H1 (cell line): ENCODE results near the gene SPACDR. TPM values are rescaled to one million over a fixed set of nuclear protein-coding genes. Genes with fewer than 3 reads are reported as not detected.

Source experiments
- CTCF ChIA-PET: fragments of 300-600 bp; sonication (Branson Sonifier 250); formaldehyde crosslinking; loops from one replicate; lab custom pipeline; 2021; ENCODE audit not compliant: partially characterized antibody; lab: Charles Lee
- POLR2A ChIA-PET: fragments of 300-600 bp; sonication (Branson Sonifier 250); formaldehyde crosslinking; loops from one replicate; lab custom pipeline; 2021; ENCODE audit warnings: inconsistent platforms; ENCODE audit not compliant: partially characterized antibody; lab: Charles Lee
- DNase-seq, 2 experiments: peaks; one replicate each; pipeline versions ENCODE4 v3.0.0 to v3.0.0-alpha.2; 2010 to 2022; ENCODE audit warnings: low spot score in 2 of 2, low read depth in 1 of 2, mixed read lengths in 1 of 2
- FAIRE-seq: peaks from 2 replicates; lab custom pipeline; 2011; peaks lifted over from hg19 to GRCh38; lab: Jason Lieb, UNC
- H2AFZ ChIP-seq: 2 replicates; pipeline ENCODE4 v1.8.1; 2012; ENCODE audit warnings: low read length, inconsistent platforms
- H2AK5ac ChIP-seq: 2 replicates; pipeline ENCODE4 v1.6.1; 2013; ENCODE audit warnings: low read depth, low read length
- H2BK120ac ChIP-seq: replicated peaks from 2 replicates; pipeline ENCODE3; 2013; ENCODE audit warnings: low read depth, low read length, inconsistent platforms
- H2BK12ac ChIP-seq: 2 replicates; pipeline ENCODE4 v1.6.1; 2013; ENCODE audit warnings: low read depth, low read length
- H2BK15ac ChIP-seq: 2 replicates; pipeline ENCODE4 v1.6.1; 2013; ENCODE audit warnings: low read length
- H2BK20ac ChIP-seq: 2 replicates; pipeline ENCODE4 v1.6.1; 2013; ENCODE audit warnings: low read length
- H2BK5ac ChIP-seq: 2 replicates; pipeline ENCODE4 v1.6.1; 2013; ENCODE audit warnings: low read depth, low read length
- H3K14ac ChIP-seq: 2 replicates; pipeline ENCODE4 v1.6.1; 2013; ENCODE audit warnings: inconsistent platforms; ENCODE audit not compliant: insufficient read length
- H3K18ac ChIP-seq: 2 replicates; pipeline ENCODE4 v1.6.1; 2013; ENCODE audit warnings: low read length; ENCODE audit errors: extremely low read depth
- H3K23ac ChIP-seq: 2 replicates; pipeline ENCODE4 v1.6.1; 2013; ENCODE audit warnings: inconsistent platforms; ENCODE audit not compliant: insufficient read length
- H3K23me2 ChIP-seq: 2 replicates; pipeline ENCODE4 v1.6.1; 2013; ENCODE audit warnings: low read depth, low read length
- H3K27ac ChIP-seq: 2 replicates; pipeline ENCODE4 v1.6.1; 2011; ENCODE audit warnings: low read depth, low read length, inconsistent platforms
- H3K27me3 ChIP-seq, 4 experiments: replicated peaks in 1 of 4; 1 replicate in 1 of 4; 2 replicates in 3 of 4; pipeline versions ENCODE4 v1.6.1 to v1.8.1; 2011 to 2013; ENCODE audit warnings: low read length in 3 of 4, mild to moderate bottlenecking in 3 of 4, inconsistent platforms in 2 of 4, mixed read lengths in 2 of 4, moderate library complexity in 1 of 4; ENCODE audit not compliant: control insufficient read depth in 3 of 4, insufficient read depth in 3 of 4; ENCODE audit errors: extremely low read depth in 1 of 4
- H3K36me3 ChIP-seq, 4 experiments: 2 replicates each; pipeline versions ENCODE4 v1.6.1 to v1.8.1; 2011 to 2013; ENCODE audit warnings: mild to moderate bottlenecking in 4 of 4, low read length in 3 of 4, moderate library complexity in 2 of 4, control low read depth in 1 of 4, inconsistent platforms in 1 of 4; ENCODE audit not compliant: insufficient read depth in 4 of 4, control insufficient read depth in 2 of 4
- H3K4ac ChIP-seq: replicated peaks from 2 replicates; pipeline ENCODE3; 2013; ENCODE audit warnings: low read length, low read depth, mixed read lengths, inconsistent platforms; ENCODE audit not compliant: insufficient read length
- H3K4me1 ChIP-seq, 4 experiments: replicated peaks in 1 of 4; 1 replicate in 1 of 4; 2 replicates in 3 of 4; pipeline versions ENCODE4 v1.6.1 to v1.8.1; 2011 to 2013; ENCODE audit warnings: low read length in 3 of 4, inconsistent platforms in 2 of 4, mixed read lengths in 1 of 4; ENCODE audit not compliant: insufficient read depth in 4 of 4, control insufficient read depth in 3 of 4
- H3K4me2 ChIP-seq, 2 experiments: 2 replicates each; pipeline versions ENCODE4 v1.6.1 to v1.8.1; 2011 to 2013; ENCODE audit warnings: low read depth in 2 of 2, low read length in 2 of 2, control low read depth in 1 of 2, inconsistent platforms in 1 of 2, mild to moderate bottlenecking in 1 of 2; ENCODE audit not compliant: insufficient read depth in 1 of 2
- H3K4me3 ChIP-seq, 4 experiments: fragments of 200-600, 300-600 bp in 1 of 4; sonication (generic), shearing (Covaris generic), sonication (Bioruptor Twin) in 1 of 4; 2 replicates each; pipeline versions ENCODE4 v1.5.1 to v1.8.1; 2011 to 2016; ENCODE audit warnings: low read length in 4 of 4, low read depth in 3 of 4, control low read depth in 2 of 4, inconsistent platforms in 2 of 4, mild to moderate bottlenecking in 2 of 4, mixed read lengths in 1 of 4, moderate library complexity in 1 of 4; ENCODE audit not compliant: insufficient read depth in 2 of 4; ENCODE audit errors: extremely low read depth in 1 of 4
- H3K56ac ChIP-seq: replicated peaks from 2 replicates; pipeline ENCODE3; 2013; ENCODE audit warnings: low read depth, mild to moderate bottlenecking, mixed read lengths, low read length, inconsistent platforms; ENCODE audit not compliant: insufficient read length
- H3K79me1 ChIP-seq: 2 replicates; pipeline ENCODE4 v1.6.1; 2013; ENCODE audit warnings: low read depth, low read length, control low read depth
- H3K79me2 ChIP-seq, 2 experiments: 2 replicates each; pipeline versions ENCODE4 v1.6.1 to v1.8.1; 2012 to 2013; ENCODE audit warnings: low read length in 2 of 2, mild to moderate bottlenecking in 2 of 2, inconsistent platforms in 1 of 2; ENCODE audit not compliant: insufficient read depth in 2 of 2, control insufficient read depth in 1 of 2
- H3K9ac ChIP-seq, 4 experiments: replicated peaks in 1 of 4; 1 replicate in 1 of 4; 2 replicates in 3 of 4; pipeline versions ENCODE4 v1.6.1 to v1.8.1; 2011 to 2013; ENCODE audit warnings: low read depth in 3 of 4, low read length in 3 of 4, control low read depth in 2 of 4, mild to moderate bottlenecking in 2 of 4, moderate library complexity in 2 of 4, inconsistent platforms in 1 of 4; ENCODE audit errors: extremely low read depth in 1 of 4
- H3K9me3 ChIP-seq, 2 experiments: 2 replicates each; pipeline versions ENCODE4 v1.6.1 to v1.8.1; 2012 to 2013; ENCODE audit warnings: mild to moderate bottlenecking in 2 of 2, moderate library complexity in 2 of 2, control low read depth in 1 of 2, inconsistent platforms in 1 of 2, low read depth in 1 of 2, low read length in 1 of 2, mixed read lengths in 1 of 2; ENCODE audit not compliant: insufficient read depth in 2 of 2
- H4K20me1 ChIP-seq, 2 experiments: replicated peaks in 1 of 2; 2 replicates each; pipeline versions ENCODE3 to v1.8.1; 2011 to 2013; ENCODE audit warnings: inconsistent platforms in 2 of 2, low read length in 2 of 2, mild to moderate bottlenecking in 1 of 2; ENCODE audit not compliant: insufficient read depth in 2 of 2, control insufficient read depth in 1 of 2
- H4K5ac ChIP-seq: 2 replicates; pipeline ENCODE4 v1.6.1; 2013; ENCODE audit warnings: low read length, low read depth, mixed read lengths, inconsistent platforms; ENCODE audit not compliant: insufficient read length
- H4K8ac ChIP-seq: 2 replicates; pipeline ENCODE4 v1.8.0; 2013; ENCODE audit warnings: mild to moderate bottlenecking, moderate library complexity, low read length, inconsistent platforms; ENCODE audit not compliant: insufficient read depth; ENCODE audit errors: extremely low read depth
- H4K91ac ChIP-seq: replicated peaks from 2 replicates; pipeline ENCODE3; 2013; ENCODE audit warnings: low read length, mixed read lengths, inconsistent platforms; ENCODE audit not compliant: insufficient read length
- GABPA ChIP-seq: IDR thresholded peaks from 2 replicates; pipeline ENCODE4 v1.6.1; 2011; ENCODE audit warnings: mild to moderate bottlenecking, low read length, moderate library complexity, borderline replicate concordance; ENCODE audit not compliant: insufficient read depth
- MAFK ChIP-seq: IDR thresholded peaks from 2 replicates; pipeline ENCODE4 v1.6.1; 2012; ENCODE audit warnings: low read depth, mild to moderate bottlenecking, improper control_type of control experiment, low read length
- PHF8 ChIP-seq: fragments of 200-600 bp; sonication (generic); conservative IDR thresholded peaks from 2 replicates; pipeline ENCODE4 v1.7.1; 2012; ENCODE audit warnings: low read depth, mild to moderate bottlenecking, inconsistent platforms, low read length, moderate library complexity
- RBBP5 ChIP-seq: IDR thresholded peaks from 2 replicates; pipeline ENCODE4 v1.7.1; 2012; ENCODE audit warnings: low read depth, mild to moderate bottlenecking, inconsistent platforms, low read length, moderate library complexity, borderline replicate concordance
- SAP30 ChIP-seq: fragments of 300-600 bp; sonication (generic); IDR thresholded peaks from 2 replicates; pipeline ENCODE4 v1.7.1; 2012; ENCODE audit warnings: low read length, moderate library complexity, mild to moderate bottlenecking, inconsistent platforms; ENCODE audit not compliant: insufficient read depth, insufficient replicate concordance
- SIN3A ChIP-seq, 2 experiments: IDR thresholded peaks in 1 of 2; conservative IDR thresholded peaks in 1 of 2; 2 replicates each; pipeline ENCODE4 v1.6.1; 2011 to 2012; ENCODE audit warnings: low read length in 2 of 2, improper control_type of control experiment in 1 of 2, low read depth in 1 of 2, mild to moderate bottlenecking in 1 of 2
- SIRT6 ChIP-seq: IDR thresholded peaks from one replicate; pipeline ENCODE4 v1.7.1; 2012; ENCODE audit warnings: low read length, inconsistent platforms
- SP2 ChIP-seq: IDR thresholded peaks from 2 replicates; pipeline ENCODE4 v1.6.1; 2012; ENCODE audit warnings: mild to moderate bottlenecking, low read length, inconsistent platforms
- TEAD4 ChIP-seq: IDR thresholded peaks from 2 replicates; pipeline ENCODE4 v1.6.1; 2012; ENCODE audit warnings: low read depth, low read length, inconsistent platforms, mixed read lengths
- WGBS, 2 experiments: shearing (Covaris generic) in 1 of 2; methylation state at CpG; one replicate each; pipeline versions ENCODE4 v1.1.6 to v1.1.7; 2013 to 2015; ENCODE audit warnings: low lambda C conversion rate in 2 of 2, mixed read lengths in 2 of 2, inconsistent platforms in 1 of 2, low coverage in 1 of 2, missing lambda C conversion rate in 1 of 2; ENCODE audit not compliant: insufficient replicate concordance in 2 of 2, insufficient coverage in 1 of 2, insufficient read length in 1 of 2; ENCODE audit errors: extremely low coverage in 1 of 2, missing lambda C conversion rate in 1 of 2; 5-methylcytosine and 5-hydroxymethylcytosine counted together
- polyA plus RNA-seq, 7 experiments: library from polyadenylated mRNA; depleted of rRNA in 3 of 7; stranded (reverse) in 5 of 7; unstranded in 2 of 7; fragments of >200 nt in 5 of 7; fragments of 200-250 nt in 2 of 7; gene quantifications; 1 replicate in 5 of 7; 2 replicates in 1 of 7; 4 replicates in 1 of 7; pipeline versions ENCODE4 v1.2.1 to v1.2.3, GENCODE V29; 2011 to 2013; ENCODE audit warnings: missing spikeins in 2 of 7, mixed read lengths in 2 of 7
- total RNA-seq: library from RNA; stranded (reverse); fragmentation: NEBNext Ultra II Directional; extraction: Animal tissue kit (Norgen Biotek cat#: 25700); gene quantifications from 2 replicates; pipeline ENCODE4 v1.2.1, GENCODE V29; 2021
- TF ChIP-seq, protein P1 (sequence below): IDR thresholded peaks from 2 replicates; pipeline ENCODE4 v1.6.1; 2012; ENCODE audit warnings: low read length, inconsistent platforms

The SPACDR gene
- total and polyA plus RNA-seq, 2 of the 8 experiments (the other 6 are each of a cell fraction or from before 2014, with no cell fraction given), result 0.26 TPM; not detected in 1

DNA sequence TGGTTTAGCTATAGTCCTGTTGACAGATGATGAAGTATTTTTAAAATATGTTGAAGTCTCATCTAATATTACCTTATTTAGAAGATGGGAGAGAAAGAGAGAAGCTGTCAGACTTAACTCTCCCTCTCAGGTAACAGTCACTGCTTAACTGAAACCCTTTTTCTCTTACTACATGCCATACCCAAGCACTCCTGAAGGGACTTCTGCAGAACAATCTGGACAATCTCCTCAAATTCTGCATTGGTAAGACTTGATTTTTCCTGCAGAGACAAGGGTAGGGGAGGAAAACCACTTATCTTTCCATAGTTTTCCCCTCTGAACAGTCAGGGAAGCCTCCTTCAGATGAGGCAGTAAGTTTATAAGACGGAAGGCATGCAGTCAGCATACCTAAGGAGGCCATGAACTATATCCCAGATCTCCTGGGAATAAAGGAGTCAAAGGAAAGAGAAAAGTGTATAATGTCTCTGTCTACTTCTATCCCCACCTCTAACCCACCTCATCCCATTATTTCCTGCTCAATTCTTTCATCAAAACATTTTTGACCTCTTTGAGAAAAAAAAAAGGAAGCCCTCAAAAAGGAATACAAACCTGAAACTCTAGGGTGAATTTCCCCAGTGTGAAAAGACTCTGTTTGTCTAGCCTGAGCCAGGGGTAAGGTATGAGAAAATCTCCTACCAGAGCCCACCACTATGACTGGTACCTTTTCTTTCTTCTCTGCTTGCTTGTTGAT is 45.0 kb downstream of the SPACDR start:
- H4K20me1 ChIP-seq, result no peaks in the 10 kb centered on the region
- FAIRE-seq, result no peak
- no peak for TF ChIP-seq PHF8
- TF ChIP-seq TEAD4, result no peak
- TF ChIP-seq MAFK, result no peak
- no peak for TF ChIP-seq GABPA
- TF ChIP-seq SIRT6, result no peak
- TF ChIP-seq SAP30, result no peak
- no peak for TF ChIP-seq SP2
- no peak for TF ChIP-seq RBBP5
- TF ChIP-seq, protein P1, sequence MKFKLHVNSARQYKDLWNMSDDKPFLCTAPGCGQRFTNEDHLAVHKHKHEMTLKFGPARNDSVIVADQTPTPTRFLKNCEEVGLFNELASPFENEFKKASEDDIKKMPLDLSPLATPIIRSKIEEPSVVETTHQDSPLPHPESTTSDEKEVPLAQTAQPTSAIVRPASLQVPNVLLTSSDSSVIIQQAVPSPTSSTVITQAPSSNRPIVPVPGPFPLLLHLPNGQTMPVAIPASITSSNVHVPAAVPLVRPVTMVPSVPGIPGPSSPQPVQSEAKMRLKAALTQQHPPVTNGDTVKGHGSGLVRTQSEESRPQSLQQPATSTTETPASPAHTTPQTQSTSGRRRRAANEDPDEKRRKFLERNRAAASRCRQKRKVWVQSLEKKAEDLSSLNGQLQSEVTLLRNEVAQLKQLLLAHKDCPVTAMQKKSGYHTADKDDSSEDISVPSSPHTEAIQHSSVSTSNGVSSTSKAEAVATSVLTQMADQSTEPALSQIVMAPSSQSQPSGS, result no peak
- TF ChIP-seq SIN3A (conservative IDR thresholded peaks at IDR 0.05 in 1 of 2, IDR thresholded peaks at IDR 0.05 in 1 of 2; ENCODE audit: low read depth in 1 of 2, low read length in 2 of 2), result no peak

More for the DNA sequence above, 45.0 kb downstream of the SPACDR start:
- ChIA-PET CTCF (interaction anchor here (0.8 to 4.2 kb wide), 3 partner anchors 11 to 32 kb away, joined by 3 to 17 read pairs (median 7); no protein-coding TSS in a partner anchor), POLR2A (interaction anchor here (1.0 to 2.6 kb wide), 2 partner anchors 10 to 38 kb away, joined by 3 to 15 read pairs; partner anchors contain the start of genes MEPCE and ZCWPW1)
- H3K23me2 ChIP-seq, result no peaks in the 10 kb centered on the region
- no peak overlapping the region for H2AFZ ChIP-seq
- H3K56ac ChIP-seq, result no peak overlapping the region
- no peak for DNase-seq
- no peak overlapping the region for H2BK15ac ChIP-seq
- no peak overlapping the region for H4K5ac ChIP-seq
- H4K8ac ChIP-seq, result no peak overlapping the region
- H3K27ac ChIP-seq, result no peak overlapping the region
- 75% methylated on average over 1 of the region's 1 CpG; no CpG with 5 or more reads in 1 of the 2 experiments for WGBS, 2 experiments
- H3K18ac ChIP-seq, result no peak overlapping the region
- no peaks in the 10 kb centered on the region for H3K4me1 ChIP-seq
- H3K4me2 ChIP-seq, result no peak overlapping the region
- no peak overlapping the region for H3K4me3 ChIP-seq
- H3K9me3 ChIP-seq, result no peaks in the 10 kb centered on the region
- H2BK20ac ChIP-seq, result no peak overlapping the region
- no peaks in the 10 kb centered on the region for H3K79me1 ChIP-seq
- no peaks in the 10 kb centered on the region for H3K79me2 ChIP-seq
- H2BK12ac ChIP-seq, result no peak overlapping the region
- no peak overlapping the region for H2BK5ac ChIP-seq
- no peak overlapping the region for H3K23ac ChIP-seq
- no peak overlapping the region for H2AK5ac ChIP-seq
- H3K4ac ChIP-seq, result no peak overlapping the region
- H3K36me3 ChIP-seq, result no peaks in the 10 kb centered on the region
- H3K9ac ChIP-seq, result no peak overlapping the region
- H3K27me3 ChIP-seq, result no peaks in the 10 kb centered on the region
- H2BK120ac ChIP-seq, result no peak overlapping the region
- no peak overlapping the region for H3K14ac ChIP-seq
- H4K91ac ChIP-seq, result no peak overlapping the region
